Activated naive CD4-positive, alpha-beta T cell (primary cell): Measurements from ENCODE around the gene C4A.
"Not testable (repeated sequence)": the region's sequence is repeated elsewhere in the genome, so short reads cannot be mapped to it uniquely, and the experiment has no call there.

Source experiments
- DNase-seq, 4 experiments: peaks; one replicate each; lab custom pipeline; 2025; lab: John Stamatoyannopoulos, UW

C4A gene

DNA sequence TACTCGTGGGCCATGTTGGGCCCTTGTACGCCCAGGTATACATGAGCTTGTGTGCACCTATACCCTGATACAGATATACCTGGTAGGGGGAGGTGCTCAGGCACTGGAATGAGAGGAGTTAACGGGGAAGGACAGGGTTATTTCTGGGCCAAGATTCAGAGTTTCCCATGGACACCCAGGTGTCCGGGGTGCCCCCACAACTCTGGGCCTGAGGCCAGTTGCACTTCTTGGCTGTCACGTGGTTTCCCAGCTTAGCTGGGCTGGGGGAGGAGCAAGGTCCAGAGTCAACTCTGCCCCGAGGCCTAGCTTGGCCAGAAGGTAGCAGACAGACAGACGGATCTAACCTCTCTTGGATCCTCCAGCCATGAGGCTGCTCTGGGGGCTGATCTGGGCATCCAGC is at the start of gene C4A:
TSS of gene C4A (plus strand) at position 314 of the 400 bp plus-strand sequence. CDS start at position 365, 51 bp downstream.
- DNase-seq, result not testable (repeated sequence)

DNA sequence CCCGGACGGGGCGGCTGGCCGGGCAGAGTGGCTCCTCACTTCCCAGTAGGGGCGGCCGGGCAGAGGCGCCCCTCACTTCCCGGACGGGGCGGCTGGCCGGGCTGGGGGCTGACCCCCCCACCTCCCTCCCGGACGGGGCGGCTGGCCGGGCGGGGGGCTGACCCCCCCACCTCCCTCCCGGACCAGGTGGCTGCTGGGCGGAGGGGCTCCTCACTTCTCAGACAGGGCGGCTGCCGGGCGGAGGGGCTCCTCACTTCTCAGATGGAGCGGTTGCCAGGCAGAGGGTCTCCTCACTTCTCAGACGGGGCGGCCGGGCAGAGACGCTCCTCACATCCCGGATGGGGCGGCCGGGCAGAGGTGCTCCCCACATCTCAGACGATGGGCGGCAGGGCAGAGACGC is 49.7 kb upstream of the C4A start:
- DNase-seq, result not testable (repeated sequence)

DNA sequence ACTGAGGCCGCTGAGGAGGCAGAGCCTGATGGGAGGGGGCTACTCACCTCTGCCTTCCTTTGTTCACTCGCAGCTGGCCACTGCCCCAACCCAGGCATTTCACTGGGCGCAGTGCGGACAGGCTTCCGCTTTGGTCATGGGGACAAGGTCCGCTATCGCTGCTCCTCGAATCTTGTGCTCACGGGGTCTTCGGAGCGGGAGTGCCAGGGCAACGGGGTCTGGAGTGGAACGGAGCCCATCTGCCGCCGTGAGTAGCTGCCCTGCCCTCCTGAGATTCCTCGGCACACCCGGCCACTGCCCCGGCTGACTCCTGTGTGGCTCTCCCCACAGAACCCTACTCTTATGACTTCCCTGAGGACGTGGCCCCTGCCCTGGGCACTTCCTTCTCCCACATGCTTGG is 48.3 kb upstream of the C4A start:
- no peak for DNase-seq

DNA sequence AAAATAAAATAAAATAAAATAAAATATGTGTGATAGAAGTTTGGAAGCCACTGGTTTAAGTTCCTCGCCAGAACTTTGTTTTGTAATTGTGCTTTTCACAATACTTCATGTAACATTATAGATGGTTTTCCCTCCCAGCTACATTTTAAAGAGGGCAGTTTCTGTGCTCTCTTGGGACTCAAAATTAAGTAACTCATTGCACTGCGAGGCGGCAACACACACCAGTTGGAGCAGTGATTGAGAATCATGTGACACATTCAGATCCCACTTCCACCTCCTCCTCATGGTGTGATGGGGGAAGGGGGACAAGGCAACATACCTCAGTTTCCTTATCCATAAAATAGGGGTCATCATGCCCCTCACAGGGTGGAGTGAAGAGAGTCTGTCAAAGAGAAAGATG is 46.8 kb upstream of the C4A start:
- DNase-seq, result no peak

DNA sequence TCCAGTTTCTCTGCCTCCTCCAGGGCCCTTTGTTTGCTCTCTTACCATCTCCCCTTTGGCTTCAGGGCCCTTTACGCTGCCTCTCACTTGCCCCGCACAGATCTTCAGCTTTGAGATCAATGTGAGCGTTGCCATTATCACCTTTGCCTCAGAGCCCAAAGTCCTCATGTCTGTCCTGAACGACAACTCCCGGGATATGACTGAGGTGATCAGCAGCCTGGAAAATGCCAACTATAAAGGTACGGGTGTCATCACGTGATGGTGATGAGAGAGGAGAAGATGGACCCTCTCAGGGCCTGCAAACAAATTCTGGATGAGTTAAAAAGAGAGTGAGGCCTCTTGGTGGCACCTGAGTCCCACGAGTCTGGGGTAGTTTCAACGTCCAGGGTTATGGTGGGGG is 46.0 kb upstream of the C4A start:
- no peak for DNase-seq

DNA sequence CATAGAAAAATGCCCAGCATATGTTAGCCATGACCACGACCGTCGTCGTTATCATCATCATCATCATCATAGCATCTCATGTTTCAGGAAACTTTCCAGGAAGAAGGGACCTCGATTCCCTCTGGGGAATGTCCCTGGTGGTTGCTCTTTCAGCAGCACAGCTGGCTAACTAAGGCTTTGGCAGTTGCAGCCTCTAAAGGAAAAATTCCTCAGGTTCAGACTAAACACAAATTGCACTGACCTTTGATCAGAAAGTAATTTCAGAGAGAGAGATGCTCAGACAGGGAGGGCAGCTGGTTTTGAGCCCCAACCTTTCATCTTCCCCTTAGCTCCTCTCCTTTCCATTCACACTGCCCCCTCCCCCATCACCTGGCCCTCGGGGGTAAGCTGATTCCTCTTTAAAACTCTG is 41.6 kb upstream of the C4A start:
- DNase-seq, result no peak

DNA sequence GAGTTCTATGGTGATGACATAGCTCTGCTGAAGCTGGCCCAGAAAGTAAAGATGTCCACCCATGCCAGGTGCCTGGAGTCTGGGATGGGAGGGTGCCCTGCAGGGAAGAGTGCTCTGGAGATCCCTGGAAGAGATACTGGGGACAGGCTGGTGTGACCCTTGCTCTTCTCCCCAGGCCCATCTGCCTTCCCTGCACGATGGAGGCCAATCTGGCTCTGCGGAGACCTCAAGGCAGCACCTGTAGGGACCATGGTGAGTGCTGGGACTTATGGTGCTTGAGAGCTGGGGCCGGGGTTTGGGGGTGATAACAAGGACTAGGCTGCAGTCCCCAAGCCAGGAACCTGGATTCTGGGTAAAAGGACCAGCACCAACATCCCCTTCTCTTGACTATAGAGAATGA is 38.1 kb upstream of the C4A start:
- no peak for DNase-seq

DNA sequence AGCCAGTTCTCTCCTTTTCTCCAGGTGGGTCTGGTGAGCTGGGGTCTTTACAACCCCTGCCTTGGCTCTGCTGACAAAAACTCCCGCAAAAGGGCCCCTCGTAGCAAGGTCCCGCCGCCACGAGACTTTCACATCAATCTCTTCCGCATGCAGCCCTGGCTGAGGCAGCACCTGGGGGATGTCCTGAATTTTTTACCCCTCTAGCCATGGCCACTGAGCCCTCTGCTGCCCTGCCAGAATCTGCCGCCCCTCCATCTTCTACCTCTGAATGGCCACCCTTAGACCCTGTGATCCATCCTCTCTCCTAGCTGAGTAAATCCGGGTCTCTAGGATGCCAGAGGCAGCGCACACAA is 36.7 kb upstream of the C4A start:
- DNase-seq, result no peak

DNA sequence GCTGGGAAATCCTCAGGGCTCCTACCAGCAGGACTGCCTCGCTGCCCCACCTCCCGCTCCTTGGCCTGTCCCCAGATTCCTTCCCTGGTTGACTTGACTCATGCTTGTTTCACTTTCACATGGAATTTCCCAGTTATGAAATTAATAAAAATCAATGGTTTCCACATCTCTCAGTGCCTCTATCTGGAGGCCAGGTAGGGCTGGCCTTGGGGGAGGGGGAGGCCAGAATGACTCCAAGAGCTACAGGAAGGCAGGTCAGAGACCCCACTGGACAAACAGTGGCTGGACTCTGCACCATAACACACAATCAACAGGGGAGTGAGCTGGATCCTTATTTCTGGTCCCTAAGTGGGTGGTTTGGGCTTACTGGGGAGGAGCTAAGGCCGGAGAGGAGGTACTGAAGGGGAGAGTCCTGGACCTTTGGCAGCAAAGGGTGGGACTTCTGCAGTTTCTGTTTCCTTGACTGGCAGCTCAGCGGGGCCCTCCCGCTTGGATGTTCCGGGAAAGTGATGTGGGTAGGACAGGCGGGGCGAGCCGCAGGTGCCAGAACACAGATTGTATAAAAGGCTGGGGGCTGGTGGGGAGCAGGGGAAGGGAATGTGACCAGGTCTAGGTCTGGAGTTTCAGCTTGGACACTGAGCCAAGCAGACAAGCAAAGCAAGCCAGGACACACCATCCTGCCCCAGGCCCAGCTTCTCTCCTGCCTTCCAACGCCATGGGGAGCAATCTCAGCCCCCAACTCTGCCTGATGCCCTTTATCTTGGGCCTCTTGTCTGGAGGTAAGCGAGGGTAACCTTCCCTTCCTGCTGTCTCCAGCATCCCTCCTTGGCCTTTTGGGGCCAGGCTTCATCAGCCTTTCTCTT is 36.1 kb upstream of the C4A start, which contains the start of gene CFB:
TSS of gene CFB (plus strand) at position 589 of the 863 bp plus-strand sequence. CDS start at position 716, 127 bp downstream.
- no peak for DNase-seq

GRCh38 chr6:31946370-31946885 is 35.4 kb upstream of the C4A start:
- no peak for DNase-seq

GRCh38 chr6:31947070-31947675 is 34.7 kb upstream of the C4A start:
- no peak for DNase-seq

DNA sequence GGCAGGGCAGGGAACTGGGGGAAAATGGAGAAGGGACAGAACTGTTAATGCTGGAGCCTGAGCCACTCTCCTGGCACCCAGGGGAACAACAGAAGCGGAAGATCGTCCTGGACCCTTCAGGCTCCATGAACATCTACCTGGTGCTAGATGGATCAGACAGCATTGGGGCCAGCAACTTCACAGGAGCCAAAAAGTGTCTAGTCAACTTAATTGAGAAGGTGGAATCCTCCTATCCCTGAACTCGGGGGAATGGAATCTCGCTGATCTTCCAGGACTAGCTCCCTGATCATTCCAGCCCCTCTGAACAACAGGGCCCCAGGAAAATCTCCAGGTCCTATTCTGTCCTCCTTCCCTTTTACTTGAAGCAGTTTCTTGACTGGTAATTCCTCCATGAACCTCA is 34.0 kb upstream of the C4A start:
- DNase-seq, result no peak

DNA sequence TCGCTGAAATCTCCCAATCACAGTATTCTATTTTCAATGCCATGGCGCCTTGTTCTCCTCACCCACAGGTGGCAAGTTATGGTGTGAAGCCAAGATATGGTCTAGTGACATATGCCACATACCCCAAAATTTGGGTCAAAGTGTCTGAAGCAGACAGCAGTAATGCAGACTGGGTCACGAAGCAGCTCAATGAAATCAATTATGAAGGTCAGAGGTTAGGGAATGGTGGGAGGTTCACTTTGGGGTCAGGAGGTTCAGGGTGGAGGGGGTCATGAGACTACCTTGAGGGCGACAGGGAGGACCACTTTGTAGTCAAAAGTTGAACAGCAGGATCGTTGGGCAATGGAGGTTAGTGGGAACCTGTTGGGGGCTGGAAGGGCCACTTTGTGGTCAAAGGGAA is 33.6 kb upstream of the C4A start:
- no peak for DNase-seq

DNA sequence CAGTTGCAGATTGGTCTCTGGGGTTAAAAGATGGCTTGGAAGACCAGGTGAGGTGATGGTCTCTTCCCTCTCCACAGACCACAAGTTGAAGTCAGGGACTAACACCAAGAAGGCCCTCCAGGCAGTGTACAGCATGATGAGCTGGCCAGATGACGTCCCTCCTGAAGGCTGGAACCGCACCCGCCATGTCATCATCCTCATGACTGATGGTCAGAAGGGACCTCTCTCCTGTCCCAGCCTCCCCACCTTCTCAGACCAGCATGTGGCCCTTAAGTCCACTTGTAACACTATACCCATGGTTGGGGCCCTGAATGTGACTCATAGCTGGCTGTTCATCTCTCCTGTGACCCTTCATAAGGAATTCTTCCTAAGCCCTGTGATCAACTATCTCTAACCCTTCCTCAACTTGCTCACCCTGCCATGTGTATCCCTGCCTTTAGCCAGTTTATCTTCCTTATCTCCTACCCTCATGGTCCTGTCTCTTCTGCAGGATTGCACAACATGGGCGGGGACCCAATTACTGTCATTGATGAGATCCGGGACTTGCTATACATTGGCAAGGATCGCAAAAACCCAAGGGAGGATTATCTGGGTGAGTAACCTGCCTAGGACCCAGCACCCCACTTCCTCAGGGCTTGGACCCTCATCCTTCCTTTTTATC is 33.0 kb upstream of the C4A start:
- no peak for DNase-seq

- DNase-seq, result no peak
These were observed 31.8 kb upstream of the C4A start for GRCh38 chr6:31949926-31950548.

GRCh38 chr6:31952140-31952805 is 29.6 kb upstream of the C4A start:
- peak in 1 of 4 experiments; percentile 20 for DNase-seq

- no peak for DNase-seq
These were observed 29.0 kb upstream of the C4A start for GRCh38 chr6:31952890-31953289.

GRCh38 chr6:31954511-31954910 is 27.3 kb upstream of the C4A start:
- DNase-seq, result no peak

DNA sequence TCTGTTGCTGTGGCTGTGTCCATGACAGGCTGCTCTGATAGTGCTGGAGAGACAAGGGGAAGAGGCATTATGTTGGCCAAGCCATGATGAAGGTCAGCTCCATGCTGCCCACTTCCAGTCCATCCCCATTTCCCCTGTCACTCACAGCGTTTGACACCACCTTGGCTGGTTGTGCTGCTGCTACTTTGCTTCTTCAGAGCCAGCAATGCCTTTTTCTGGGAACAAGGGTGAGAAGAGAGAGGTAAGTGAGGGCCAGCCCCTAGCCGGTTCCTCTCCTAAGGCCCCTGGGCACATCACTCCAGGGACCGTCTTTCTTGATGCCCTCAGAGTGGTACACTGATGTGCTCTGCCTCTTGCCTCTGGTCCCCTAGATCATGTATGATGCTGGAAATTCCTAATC is 25.1 kb upstream of the C4A start:
- no peak for DNase-seq

DNA sequence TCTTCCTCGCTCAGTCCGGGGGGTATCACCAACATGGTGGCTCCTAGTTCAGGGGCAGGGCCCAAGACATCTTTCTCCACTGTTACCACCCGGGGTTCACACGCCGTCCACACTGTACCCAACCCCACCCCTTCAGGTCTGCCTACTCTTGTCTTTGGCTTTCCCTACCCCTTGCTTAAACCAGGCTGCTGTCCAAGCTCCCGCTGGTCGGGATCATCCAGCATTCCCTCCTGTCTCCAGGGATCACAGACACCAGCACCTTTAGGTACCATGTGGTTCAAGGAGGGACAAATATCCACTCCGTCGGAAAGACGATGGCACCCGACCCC is 23.5 kb upstream of the C4A start:
- DNase-seq, result no peak

GRCh38 chr6:31958741-31959739 is 22.8 kb upstream of the C4A start, which contains the start of the genes NELFE and SKIC2:
Gene NELFE (minus strand): TSS chr6:31958971. CDS start chr6:31958446, 525 bp downstream.
Gene SKIC2 (plus strand): TSS chr6:31959175. CDS start chr6:31959193, 18 bp downstream.
- peak; percentile 91 to 98 (median 94) for DNase-seq
